GM19238 (cell line): ENCODE results near the gene KIR2DL4.
A peak's percentile ranks its signal among the peaks of the same experiment; 100 is the strongest.
"Not testable (repeated sequence)": the region's sequence is repeated elsewhere in the genome, so short reads cannot be mapped to it uniquely, and the experiment has no call there.

Experiments
- DNase-seq: peaks from one replicate; pipeline ENCODE4 v3.0.0; 2011; ENCODE audit warnings: low spot score; ENCODE audit not compliant: insufficient read length

The KIR2DL4 gene

DNA sequence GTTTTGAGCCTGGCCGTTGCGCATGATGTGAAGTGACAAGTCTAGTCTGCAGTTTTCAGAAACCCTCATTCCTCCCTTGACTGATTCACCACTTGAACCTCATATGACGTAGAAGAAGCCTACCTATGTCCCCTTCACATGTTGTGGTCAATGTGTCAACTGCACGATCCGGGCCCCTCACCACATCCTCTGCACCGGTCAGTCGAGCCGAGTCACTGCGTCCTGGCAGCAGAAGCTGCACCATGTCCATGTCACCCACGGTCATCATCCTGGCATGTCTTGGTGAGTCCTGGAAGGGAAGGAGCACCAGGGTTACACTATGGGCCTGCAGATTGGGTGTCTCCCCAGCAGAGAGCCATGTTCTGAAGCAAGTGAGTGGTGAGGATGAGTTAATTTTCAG is at the start of gene KIR2DL4:
KIR2DL4 (plus strand) TSS at position 201 of the 400 bp plus-strand sequence; CDS start at position 243, 42 bp downstream.
- no peak for DNase-seq

- DNase-seq: not testable (repeated sequence)
Observed at GRCh38 chr19:54756204-54757110, 47.0 kb upstream of the KIR2DL4 start.

- not testable (repeated sequence) for DNase-seq
Observed at GRCh38 chr19:54758577-54758976, 44.8 kb upstream of the KIR2DL4 start.

- DNase-seq: not testable (repeated sequence)
Observed at GRCh38 chr19:54764219-54764618, 39.2 kb upstream of the KIR2DL4 start.

DNA sequence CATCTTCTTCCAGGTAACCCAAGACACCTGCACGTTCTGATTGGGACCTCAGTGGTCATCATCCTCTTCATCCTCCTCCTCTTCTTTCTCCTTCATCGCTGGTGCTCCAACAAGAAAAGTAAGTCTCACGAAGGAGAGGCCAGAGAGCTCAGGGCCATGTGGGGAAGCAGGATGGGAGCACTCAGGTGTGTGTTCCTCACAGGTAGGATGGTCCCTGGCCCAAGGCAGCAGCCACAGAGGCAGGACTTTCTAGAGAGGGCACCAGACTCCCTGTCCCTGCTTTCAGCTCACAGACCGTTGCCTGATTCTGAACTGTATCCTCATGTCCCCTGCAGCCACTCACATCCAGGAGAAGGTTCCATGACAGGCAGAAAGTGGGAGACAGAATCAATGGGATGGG is 36.9 kb upstream of the KIR2DL4 start:
- DNase-seq: not testable (repeated sequence)

DNA sequence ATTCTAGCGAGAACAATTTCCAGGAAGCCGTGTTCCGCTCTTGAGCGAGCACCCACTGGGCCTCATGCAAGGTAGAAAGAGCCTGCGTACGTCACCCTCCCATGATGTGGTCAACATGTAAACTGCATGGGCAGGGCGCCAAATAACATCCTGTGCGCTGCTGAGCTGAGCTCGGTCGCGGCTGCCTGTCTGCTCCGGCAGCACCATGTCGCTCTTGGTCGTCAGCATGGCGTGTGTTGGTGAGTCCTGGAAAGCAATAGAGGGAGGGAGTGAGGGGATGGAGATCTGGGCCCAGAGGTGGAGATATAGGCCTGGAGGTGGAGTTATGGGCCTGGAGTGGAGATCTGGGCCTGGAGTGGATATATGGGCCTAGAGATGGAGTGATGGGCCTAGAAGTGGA is 33.8 kb upstream of the KIR2DL4 start, which contains the start of gene KIR2DL1:
KIR2DL1 (plus strand) TSS at position 148 of the 400 bp plus-strand sequence; CDS start at position 206, 58 bp downstream.
- DNase-seq: not testable (repeated sequence)

GRCh38 chr19:54770511-54770910 is 32.9 kb upstream of the KIR2DL4 start:
- DNase-seq: not testable (repeated sequence)

DNA sequence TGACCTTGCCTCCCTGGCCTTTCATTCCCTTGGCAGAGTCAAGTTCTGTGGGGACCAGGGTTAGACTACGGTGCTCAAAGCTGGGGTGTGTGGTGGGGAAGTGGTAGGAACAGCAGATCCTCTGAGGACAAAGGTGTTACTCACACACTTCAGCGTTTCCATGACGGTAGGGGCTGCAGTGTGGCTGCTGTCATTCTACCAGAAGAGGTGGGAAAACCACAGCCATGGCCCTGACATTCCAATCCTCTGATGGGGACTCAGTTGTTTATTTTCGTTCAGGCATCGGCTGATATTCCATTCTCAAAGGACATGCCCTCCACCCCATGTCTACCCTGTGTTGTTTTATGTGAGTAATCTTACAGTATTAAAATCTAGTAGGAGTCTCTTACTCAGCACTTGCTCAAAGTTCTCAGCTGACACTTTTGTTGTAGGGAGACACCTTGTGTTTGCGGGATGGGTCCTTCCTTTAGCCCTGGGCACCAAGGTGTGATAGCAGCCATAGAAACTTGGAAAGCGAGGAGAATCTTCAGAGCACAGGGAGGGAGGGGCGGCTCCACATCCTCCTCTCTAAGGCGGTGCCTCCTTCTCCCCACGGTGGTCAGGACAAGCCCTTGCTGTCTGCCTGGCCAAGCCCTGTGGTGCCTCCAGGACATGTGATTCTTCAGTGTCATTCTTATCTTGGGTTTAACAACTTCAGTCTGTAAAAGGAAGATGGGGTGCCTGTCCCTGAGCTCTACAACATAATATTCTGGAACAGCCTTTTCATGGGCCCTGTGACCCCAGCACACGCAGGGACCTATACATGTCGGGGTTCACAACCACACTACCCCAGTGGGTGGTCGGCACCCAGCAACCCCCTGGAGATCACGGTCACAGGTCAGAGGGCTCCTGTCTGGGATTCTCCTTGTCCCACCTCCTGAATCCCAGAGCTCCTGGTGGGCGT is 32.1 kb upstream of the KIR2DL4 start:
- not testable (repeated sequence) for DNase-seq

- not testable (repeated sequence) for DNase-seq
Observed at GRCh38 chr19:54772666-54773065, 30.7 kb upstream of the KIR2DL4 start.

DNA sequence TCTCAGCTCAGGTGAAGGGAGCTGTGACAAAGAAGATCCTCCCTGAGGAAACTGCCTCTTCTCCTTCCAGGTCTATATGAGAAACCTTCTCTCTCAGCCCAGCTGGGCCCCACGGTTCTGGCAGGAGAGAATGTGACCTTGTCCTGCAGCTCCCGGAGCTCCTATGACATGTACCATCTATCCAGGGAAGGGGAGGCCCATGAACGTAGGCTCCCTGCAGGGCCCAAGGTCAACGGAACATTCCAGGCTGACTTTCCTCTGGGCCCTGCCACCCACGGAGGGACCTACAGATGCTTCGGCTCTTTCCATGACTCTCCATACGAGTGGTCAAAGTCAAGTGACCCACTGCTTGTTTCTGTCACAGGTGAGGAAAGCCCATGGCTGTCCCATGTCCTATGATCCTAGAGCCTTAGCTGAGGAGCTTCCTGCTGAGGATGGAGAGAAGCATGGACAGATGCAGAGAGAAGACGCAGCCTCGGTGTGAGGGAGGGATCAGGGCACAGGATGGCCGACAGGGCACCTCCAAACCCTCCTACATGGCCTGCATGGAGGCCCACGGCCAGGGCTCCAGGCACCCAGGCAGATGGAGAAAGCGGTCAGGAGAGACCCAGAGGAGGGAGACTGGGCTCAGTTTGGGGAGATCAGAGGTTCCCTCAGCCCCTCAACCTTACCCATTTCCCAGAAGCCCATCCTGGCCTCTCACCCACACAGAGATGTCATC is 28.2 kb upstream of the KIR2DL4 start:
- DNase-seq: not testable (repeated sequence)

DNA sequence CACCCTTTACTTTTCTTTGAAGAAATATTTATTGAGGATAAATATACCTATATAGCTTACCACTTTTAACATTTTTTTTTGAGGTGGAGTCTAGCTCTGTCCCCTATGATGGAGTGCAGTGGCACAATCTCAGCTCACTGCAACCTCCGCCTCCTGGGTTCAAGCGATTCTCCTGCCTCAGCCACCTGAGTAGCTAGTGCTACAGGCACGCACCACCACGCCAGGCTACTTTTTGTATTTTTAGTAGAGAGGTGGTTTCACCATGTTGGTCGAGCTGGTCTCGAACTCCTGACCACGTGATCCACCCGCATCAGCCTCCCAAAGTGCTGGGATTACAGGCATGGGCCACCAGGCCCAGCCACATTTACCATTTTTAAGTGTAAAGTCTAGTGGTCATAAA is 27.6 kb upstream of the KIR2DL4 start:
- not testable (repeated sequence) for DNase-seq

DNA sequence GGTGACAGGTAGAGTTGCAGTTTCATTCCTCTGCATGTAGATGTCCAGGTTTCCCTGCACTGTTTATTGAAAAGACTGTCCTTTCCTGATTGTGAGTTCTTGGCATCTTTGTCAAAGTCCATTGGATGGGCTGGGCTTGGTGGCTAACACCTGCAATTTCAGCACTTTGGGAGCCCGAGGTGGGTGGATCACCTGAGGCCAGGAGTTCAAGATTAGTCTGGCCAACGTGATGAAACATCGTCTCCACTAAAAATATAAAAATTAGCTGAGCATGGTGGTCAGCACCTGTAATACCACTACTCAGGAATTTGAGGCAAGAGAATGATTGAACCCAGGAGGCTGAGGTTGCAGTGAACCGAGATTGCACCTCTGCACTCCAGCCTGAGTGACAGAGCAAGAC is 25.6 kb upstream of the KIR2DL4 start:
- DNase-seq: not testable (repeated sequence)

- DNase-seq: not testable (repeated sequence)
Observed at GRCh38 chr19:54778896-54779295, 24.5 kb upstream of the KIR2DL4 start.

DNA sequence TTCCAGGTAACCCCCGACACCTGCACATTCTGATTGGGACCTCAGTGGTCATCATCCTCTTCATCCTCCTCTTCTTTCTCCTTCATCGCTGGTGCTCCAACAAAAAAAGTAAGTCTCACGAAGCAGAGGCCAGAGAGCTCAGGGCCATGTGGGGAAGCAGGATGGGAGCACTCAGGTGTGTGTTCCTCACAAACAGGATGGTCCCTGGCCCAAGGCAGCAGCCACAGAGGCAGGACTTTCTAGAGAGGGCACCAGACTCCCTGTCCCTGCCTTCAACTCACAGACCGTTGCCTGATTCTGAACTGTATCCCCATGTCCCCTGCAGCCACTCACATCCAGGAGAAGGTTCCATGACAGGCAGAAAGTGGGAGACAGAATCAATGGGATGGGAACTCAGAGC is 20.5 kb upstream of the KIR2DL4 start:
- not testable (repeated sequence) for DNase-seq

- not testable (repeated sequence) for DNase-seq
Observed at GRCh38 chr19:54786091-54786723, 17.2 kb upstream of the KIR2DL4 start.

- not testable (repeated sequence) for DNase-seq
Observed at GRCh38 chr19:54788154-54788553, 15.3 kb upstream of the KIR2DL4 start.

- no peak for DNase-seq
Observed at GRCh38 chr19:54790711-54791110, 12.7 kb upstream of the KIR2DL4 start.

GRCh38 chr19:54791476-54791875 is 11.9 kb upstream of the KIR2DL4 start:
- no peak for DNase-seq

GRCh38 chr19:54792814-54793213 is 10.6 kb upstream of the KIR2DL4 start:
- peak; percentile 3 for DNase-seq

- no peak for DNase-seq
Observed at GRCh38 chr19:54795758-54796157, 7.7 kb upstream of the KIR2DL4 start.
